KMS-11 (cell line): Measurements from ENCODE around the gene ARHGEF28.

Source experiments
- H2AFZ ChIP-seq: fragments of 200-600 bp; sonication (generic); 2 replicates; pipeline ENCODE4 v1.6.1; 2016; ENCODE audit warnings: antibody characterized with exemption, mixed run types, low read depth
- H3K27ac ChIP-seq: fragments of 200-600 bp; sonication (generic); 2 replicates; pipeline ENCODE4 v1.6.1; 2016; ENCODE audit warnings: mild to moderate bottlenecking, mixed run types
- H3K27me3 ChIP-seq: fragments of 200-600 bp; sonication (generic); 2 replicates; pipeline ENCODE4 v1.6.1; 2017; ENCODE audit warnings: mild to moderate bottlenecking, low read depth, mixed run types, moderate library complexity; ENCODE audit not compliant: insufficient read depth
- H3K36me3 ChIP-seq: fragments of 200-600 bp; sonication (generic); 2 replicates; pipeline ENCODE4 v1.6.1; 2017; ENCODE audit warnings: mild to moderate bottlenecking, mixed run types; ENCODE audit not compliant: insufficient read depth
- H3K4me1 ChIP-seq: fragments of 200-600 bp; sonication (generic); 2 replicates; pipeline ENCODE4 v1.6.1; 2016; ENCODE audit warnings: mild to moderate bottlenecking, low read depth, mixed run types; ENCODE audit not compliant: poor library complexity, severe bottlenecking
- H3K4me2 ChIP-seq: fragments of 200-600 bp; sonication (generic); 2 replicates; pipeline ENCODE4 v1.7.0; 2016; ENCODE audit warnings: mild to moderate bottlenecking, mixed run types
- H3K4me3 ChIP-seq: fragments of 200-600 bp; sonication (generic); IDR thresholded peaks from 2 replicates; pipeline ENCODE4 v1.6.1; 2017; ENCODE audit warnings: low read depth, low read length, mixed read lengths; ENCODE audit not compliant: insufficient read depth
- H3K79me2 ChIP-seq: fragments of 200-600 bp; sonication (generic); 2 replicates; pipeline ENCODE4 v1.6.1; 2016; ENCODE audit warnings: low read depth, mixed run types; ENCODE audit not compliant: insufficient read depth
- H3K9ac ChIP-seq: fragments of 200-600 bp; sonication (generic); 2 replicates; pipeline ENCODE4 v1.6.1; 2016; ENCODE audit warnings: mild to moderate bottlenecking, mixed run types
- H4K20me1 ChIP-seq: fragments of 200-600 bp; sonication (generic); 2 replicates; pipeline ENCODE4 v1.6.1; 2016; ENCODE audit warnings: mild to moderate bottlenecking, mixed run types; ENCODE audit not compliant: insufficient read depth
- TF ChIP-seq, protein P1 (sequence below): fragments of 200-600 bp; sonication (generic); conservative IDR thresholded peaks from 2 replicates; pipeline ENCODE4 v1.6.1; 2017; ENCODE audit warnings: low read depth, mild to moderate bottlenecking, antibody characterized with exemption, low read length, moderate library complexity, mixed read lengths

ARHGEF28 gene

GRCh38 chr5:73836607-73837006 is 210.6 kb downstream of the ARHGEF28 start:
- Histone ChIP-seq H2AFZ (no peak overlapping the region), H3K4me2 (no peak overlapping the region), H3K36me3 (no peaks in the 10 kb centered on the region), H3K27me3 (no peaks in the 10 kb centered on the region), H3K27ac (no peak overlapping the region), H3K79me2 (no peaks in the 10 kb centered on the region), H3K9ac (no peak overlapping the region), H4K20me1 (no peaks in the 10 kb centered on the region), H3K4me3 (no peak overlapping the region), H3K4me1 (no peaks in the 10 kb centered on the region)
- TF ChIP-seq, protein P1, sequence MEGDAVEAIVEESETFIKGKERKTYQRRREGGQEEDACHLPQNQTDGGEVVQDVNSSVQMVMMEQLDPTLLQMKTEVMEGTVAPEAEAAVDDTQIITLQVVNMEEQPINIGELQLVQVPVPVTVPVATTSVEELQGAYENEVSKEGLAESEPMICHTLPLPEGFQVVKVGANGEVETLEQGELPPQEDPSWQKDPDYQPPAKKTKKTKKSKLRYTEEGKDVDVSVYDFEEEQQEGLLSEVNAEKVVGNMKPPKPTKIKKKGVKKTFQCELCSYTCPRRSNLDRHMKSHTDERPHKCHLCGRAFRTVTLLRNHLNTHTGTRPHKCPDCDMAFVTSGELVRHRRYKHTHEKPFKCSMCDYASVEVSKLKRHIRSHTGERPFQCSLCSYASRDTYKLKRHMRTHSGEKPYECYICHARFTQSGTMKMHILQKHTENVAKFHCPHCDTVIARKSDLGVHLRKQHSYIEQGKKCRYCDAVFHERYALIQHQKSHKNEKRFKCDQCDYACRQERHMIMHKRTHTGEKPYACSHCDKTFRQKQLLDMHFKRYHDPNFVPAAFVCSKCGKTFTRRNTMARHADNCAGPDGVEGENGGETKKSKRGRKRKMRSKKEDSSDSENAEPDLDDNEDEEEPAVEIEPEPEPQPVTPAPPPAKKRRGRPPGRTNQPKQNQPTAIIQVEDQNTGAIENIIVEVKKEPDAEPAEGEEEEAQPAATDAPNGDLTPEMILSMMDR: no peak

GRCh38 chr5:73838901-73839300 is 212.9 kb downstream of the ARHGEF28 start:
- no peak overlapping the region for H3K27ac ChIP-seq
- H3K36me3 ChIP-seq: no peaks in the 10 kb centered on the region
- H3K9ac ChIP-seq: no peak overlapping the region

GRCh38 chr5:73841641-73842040 is 215.6 kb downstream of the ARHGEF28 start:
- no peak overlapping the region for H2AFZ ChIP-seq
- H3K4me3 ChIP-seq: no peak overlapping the region
- no peaks in the 10 kb centered on the region for H3K27me3 ChIP-seq
- H3K36me3 ChIP-seq: no peaks in the 10 kb centered on the region
- no peaks in the 10 kb centered on the region for H3K79me2 ChIP-seq
- H3K4me2 ChIP-seq: no peak overlapping the region
- TF ChIP-seq, protein P1: no peak
- H3K9ac ChIP-seq: no peak overlapping the region
- H3K4me1 ChIP-seq: no peaks in the 10 kb centered on the region
- H4K20me1 ChIP-seq: no peaks in the 10 kb centered on the region
- no peak overlapping the region for H3K27ac ChIP-seq

More at GRCh38 chr5:73838901-73839300, 212.9 kb downstream of the ARHGEF28 start:
- TF ChIP-seq, protein P1: no peak
- Histone ChIP-seq H2AFZ (no peak overlapping the region), H3K4me1 (no peaks in the 10 kb centered on the region), H3K27me3 (no peaks in the 10 kb centered on the region), H3K4me2 (no peak overlapping the region), H3K4me3 (no peak overlapping the region), H3K79me2 (no peaks in the 10 kb centered on the region), H4K20me1 (no peaks in the 10 kb centered on the region)

DNA sequence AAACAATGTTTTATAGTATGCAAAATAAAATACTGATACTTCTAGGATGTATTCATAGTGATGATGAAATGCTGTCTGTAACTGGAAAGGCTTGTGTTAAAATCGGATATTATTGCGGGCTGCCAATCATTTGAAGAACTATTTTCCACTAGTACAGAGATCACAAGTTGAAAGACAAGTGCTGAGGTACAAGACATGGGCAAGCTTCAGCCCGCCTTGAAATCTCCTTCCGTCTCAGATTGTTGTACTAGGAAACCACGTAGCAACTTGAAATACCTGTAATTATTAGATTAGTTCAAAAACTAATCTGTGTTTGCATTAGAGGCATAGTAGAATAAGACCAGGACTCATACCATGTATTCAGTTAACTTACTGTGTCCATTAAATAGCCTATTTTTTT is 218.2 kb downstream of the ARHGEF28 start:
- H3K4me2 ChIP-seq: no peak overlapping the region
- TF ChIP-seq, protein P1: no peak
- H3K79me2 ChIP-seq: no peaks in the 10 kb centered on the region
- H3K4me3 ChIP-seq: no peak overlapping the region
- no peak overlapping the region for H3K27ac ChIP-seq
- H3K36me3 ChIP-seq: no peaks in the 10 kb centered on the region
- H3K4me1 ChIP-seq: no peaks in the 10 kb centered on the region
- no peaks in the 10 kb centered on the region for H4K20me1 ChIP-seq
- no peak overlapping the region for H3K9ac ChIP-seq
- H2AFZ ChIP-seq: no peak overlapping the region
- no peaks in the 10 kb centered on the region for H3K27me3 ChIP-seq
